GM18502 (cell line): Measurements from ENCODE around the gene AKAP13.

ENCODE experiments used
- ATAC-seq: cut with Tn5 transposase; IDR thresholded peaks from one replicate; pipeline ENCODE4 v1.9.1; 2021; ENCODE audit warnings: mild to moderate bottlenecking; ENCODE audit not compliant: unreplicated experiment, poor library complexity

AKAP13 gene

GRCh38 chr15:85551221-85551832 lies 170.9 kb downstream of the AKAP13 start:
- no peak for ATAC-seq

- peak; percentile 61 for ATAC-seq
Observed at GRCh38 chr15:85554852-85555521, 174.6 kb downstream of the AKAP13 start.

- peak; percentile 77 for ATAC-seq
Observed at GRCh38 chr15:85555875-85556617, 175.6 kb downstream of the AKAP13 start.

GRCh38 chr15:85556618-85556895 lies 176.2 kb downstream of the AKAP13 start:
- no peak for ATAC-seq

- ATAC-seq = no peak
Observed at GRCh38 chr15:85557385-85557784, 177.0 kb downstream of the AKAP13 start.

GRCh38 chr15:85558848-85559247 lies 178.4 kb downstream of the AKAP13 start:
- no peak for ATAC-seq

- no peak for ATAC-seq
Observed at GRCh38 chr15:85559530-85559929, 179.1 kb downstream of the AKAP13 start.

GRCh38 chr15:85562824-85563223 lies 182.4 kb downstream of the AKAP13 start:
- ATAC-seq = no peak

GRCh38 chr15:85563328-85563727 lies 182.9 kb downstream of the AKAP13 start:
- ATAC-seq = no peak

- ATAC-seq = no peak
Observed at GRCh38 chr15:85563731-85564130, 183.3 kb downstream of the AKAP13 start.

- no peak for ATAC-seq
Observed at GRCh38 chr15:85564686-85565085, 184.3 kb downstream of the AKAP13 start.

GRCh38 chr15:85568261-85568808 lies 187.9 kb downstream of the AKAP13 start:
- no peak for ATAC-seq

GRCh38 chr15:85570336-85570735 lies 189.9 kb downstream of the AKAP13 start:
- no peak for ATAC-seq

- ATAC-seq = no peak
Observed at GRCh38 chr15:85571780-85572179, 191.4 kb downstream of the AKAP13 start.

- ATAC-seq = no peak
Observed at GRCh38 chr15:85576392-85576791, 196.0 kb downstream of the AKAP13 start.

GRCh38 chr15:85578941-85579701 lies 198.7 kb downstream of the AKAP13 start:
- no peak for ATAC-seq

- no peak for ATAC-seq
Observed at GRCh38 chr15:85579957-85580694, 199.7 kb downstream of the AKAP13 start.

- no peak for ATAC-seq
Observed at GRCh38 chr15:85580879-85581278, 200.5 kb downstream of the AKAP13 start.

- ATAC-seq = no peak
Observed at GRCh38 chr15:85581495-85581894, 201.1 kb downstream of the AKAP13 start.
